Stomach (tissue), 9 donors: ENCODE results near the gene NUCB2. TPM values are rescaled to one million over a fixed set of nuclear protein-coding genes. Genes with fewer than 3 reads are reported as not detected.

Experiments used
- DNase-seq, 2 donors: peaks; one replicate each; pipeline versions ENCODE4 v3.0.0 to v3.0.0-alpha.2; 2013 to 2019
- H3K27ac ChIP-seq, 5 donors: fragments of 200-600 bp in 4 of 5; sonication (generic) in 4 of 5; one replicate each; pipeline ENCODE4 v1.5.1; 2013 to 2019; ENCODE audit warnings: mild to moderate bottlenecking in 1 of 5, moderate library complexity in 1 of 5
- H3K27me3 ChIP-seq, 3 donors: fragments of 200-600 bp; sonication (generic); one replicate each; pipeline ENCODE4 v1.5.1; 2017 to 2019; ENCODE audit warnings: mixed run types in 1 of 3
- H3K36me3 ChIP-seq, 4 donors: fragments of 200-600 bp; sonication (generic); 1 replicate in 3 of 4; 2 replicates in 1 of 4; pipeline ENCODE4 v1.5.1; 2016 to 2019
- H3K4me1 ChIP-seq, 4 donors: fragments of 200-600 bp; sonication (generic); one replicate each; pipeline ENCODE4 v1.5.1; 2016 to 2019
- H3K4me3 ChIP-seq, 4 donors: fragments of 200-600 bp; sonication (generic) in 3 of 4; one replicate each; pipeline ENCODE4 v1.5.1; 2016 to 2019; ENCODE audit warnings: mild to moderate bottlenecking in 1 of 4
- H3K9me3 ChIP-seq, 4 donors: fragments of 200-600 bp; sonication (generic); one replicate each; pipeline ENCODE4 v1.5.1; 2016 to 2019
- CTCF ChIP-seq, 7 experiments: fragments of 450-650 bp in 4 of 7; fragments of 200-600 bp in 3 of 7; sonication (generic) in 3 of 7; IDR thresholded peaks; one replicate each; pipeline ENCODE4 v1.5.1; 2016 to 2019; ENCODE audit warnings: antibody characterized with exemption in 7 of 7, control low read depth in 2 of 7, mild to moderate bottlenecking in 1 of 7
- EP300 ChIP-seq: sonication (generic); formaldehyde crosslinking; IDR thresholded peaks from one replicate; pipeline ENCODE4 v1.6.1; 2017; ENCODE audit warnings: antibody characterized with exemption
- POLR2A ChIP-seq, 4 donors: fragments of 450-650 bp; IDR thresholded peaks; one replicate each; pipeline ENCODE4 v1.6.1; 2016; ENCODE audit warnings: antibody characterized with exemption in 4 of 4, control low read depth in 2 of 4, mild to moderate bottlenecking in 1 of 4, moderate library complexity in 1 of 4
- POLR2AphosphoS5 ChIP-seq, 3 donors: sonication (generic); formaldehyde crosslinking; IDR thresholded peaks; one replicate each; pipeline ENCODE4 v1.6.1; 2016; ENCODE audit warnings: antibody characterized with exemption in 3 of 3
- WGBS, 5 donors: extraction: QIAGEN DNeasy Blood & Tissue Kit in 3 of 5; methylation state at CpG; one replicate each; pipeline versions ENCODE4 v1.1.5 to v1.1.7; 2013 to 2018; 5-methylcytosine and 5-hydroxymethylcytosine counted together
- intact Hi-C: fragments of 100-400 bp; cut with DNase I; formaldehyde crosslinking; loops from one replicate; pipeline ENCODE4 v1.15.1; 2023; ENCODE audit warnings: low total_unique reads
- polyA plus RNA-seq, 3 donors: library from polyadenylated mRNA; stranded (reverse); fragments of 200-250 nt; gene quantifications; one replicate each; pipeline ENCODE4 v1.2.3, GENCODE V29; 2013
- total RNA-seq, 5 donors: library from RNA; depleted of rRNA; stranded (reverse); fragments of >200 nt; gene quantifications; one replicate each; pipeline versions ENCODE4 v1.1.0 to v1.2.3, GENCODE V29; 2014 to 2016
- donor health status: healthy with polysubstance abuse.
- donor health status: Bipolar disorder and iron deficiency.
- donor health status: healthy.

The NUCB2 gene
- total and polyA plus RNA-seq, 8 donors: 6.4 to 112 (median 51.4) TPM

GRCh38 chr11:17257196-17257595 lies 19.3 kb upstream of the NUCB2 start:
- no peak for DNase-seq
- H3K27ac ChIP-seq: no peak overlapping the region
- peaks cover 0 to 4% (median 0%) of the 10 kb centered on the region in 4 donors for H3K4me1 ChIP-seq
- no peak for TF ChIP-seq CTCF (IDR thresholded peaks at IDR 0.05)
- TF ChIP-seq EP300: no peak
- TF ChIP-seq POLR2A (IDR thresholded peaks at IDR 0.05): no peak
- no peak for TF ChIP-seq POLR2AphosphoS5 (IDR thresholded peaks at IDR 0.05)
- no peaks in the 10 kb centered on the region for H3K27me3 ChIP-seq
- WGBS, 5 donors: 38 to 50% (median 41%) methylated on average over 1 of the region's 1 CpG
- no peaks in the 10 kb centered on the region for H3K36me3 ChIP-seq
- intact Hi-C loops: no loop called here
- no peaks in the 10 kb centered on the region for H3K9me3 ChIP-seq
- H3K4me3 ChIP-seq: no peak overlapping the region

- H3K9me3 ChIP-seq: no peaks in the 10 kb centered on the region
- intact Hi-C loops: no loop called here
- no peaks in the 10 kb centered on the region for H3K27me3 ChIP-seq
- no peaks in the 10 kb centered on the region for H3K36me3 ChIP-seq
- H3K27ac ChIP-seq: no peak overlapping the region
- TF ChIP-seq CTCF (IDR thresholded peaks at IDR 0.05) (no peak), POLR2A (IDR thresholded peaks at IDR 0.05) (no peak)
- no peak overlapping the region for H3K4me3 ChIP-seq
- DNase-seq: no peak
- H3K4me1 ChIP-seq: peaks cover 0 to 4% (median 0%) of the 10 kb centered on the region in 4 donors
These were observed 17.9 kb upstream of the NUCB2 start for GRCh38 chr11:17258670-17259069.

- H3K4me3 ChIP-seq: no peak overlapping the region
- H3K27ac ChIP-seq: no peak overlapping the region
- H3K36me3 ChIP-seq: no peaks in the 10 kb centered on the region
- TF ChIP-seq POLR2AphosphoS5 (IDR thresholded peaks at IDR 0.05): no peak
- TF ChIP-seq EP300: no peak
- intact Hi-C loops: no loop called here
- H3K27me3 ChIP-seq: no peaks in the 10 kb centered on the region
- H3K9me3 ChIP-seq: no peaks in the 10 kb centered on the region
- peaks cover 0 to 4% (median 0%) of the 10 kb centered on the region in 4 donors for H3K4me1 ChIP-seq
- WGBS, 5 donors: 88 to 100% (median 92%) methylated on average over 1 of the region's 1 CpG
- no peak for DNase-seq
These were observed 17.0 kb upstream of the NUCB2 start for GRCh38 chr11:17259519-17259918.

GRCh38 chr11:17260020-17260419 lies 16.5 kb upstream of the NUCB2 start:
- TF ChIP-seq CTCF (IDR thresholded peaks at IDR 0.05): no peak
- TF ChIP-seq POLR2A (IDR thresholded peaks at IDR 0.05): no peak
- no peak for TF ChIP-seq EP300
- TF ChIP-seq POLR2AphosphoS5 (IDR thresholded peaks at IDR 0.05): no peak
- DNase-seq: no peak
- no peak overlapping the region for H3K4me3 ChIP-seq
- no peaks in the 10 kb centered on the region for H3K36me3 ChIP-seq
- peaks cover 0 to 4% (median 0%) of the 10 kb centered on the region in 4 donors for H3K4me1 ChIP-seq
- H3K27ac ChIP-seq: no peak overlapping the region
- intact Hi-C loops: no loop called here
- H3K9me3 ChIP-seq: no peaks in the 10 kb centered on the region
- no peaks in the 10 kb centered on the region for H3K27me3 ChIP-seq

- no peaks in the 10 kb centered on the region for H3K27me3 ChIP-seq
- intact Hi-C loops: no loop called here
- H3K36me3 ChIP-seq: no peaks in the 10 kb centered on the region
These were observed 12.8 kb upstream of the NUCB2 start for GRCh38 chr11:17263769-17264168.

More at GRCh38 chr11:17263769-17264168, 12.8 kb upstream of the NUCB2 start:
- 32 to 83% (median 53%) methylated on average over 1 of the region's 1 CpG for WGBS, 5 donors
- TF ChIP-seq POLR2A (IDR thresholded peaks at IDR 0.05) (no peak), EP300 (no peak), POLR2AphosphoS5 (IDR thresholded peaks at IDR 0.05) (no peak), CTCF (IDR thresholded peaks at IDR 0.05) (no peak)
- DNase-seq: no peak
- Histone ChIP-seq H3K9me3 (no peaks in the 10 kb centered on the region), H3K4me1 (no peaks in the 10 kb centered on the region), H3K4me3 (no peak overlapping the region), H3K27ac (no peak overlapping the region)
